Measurements from ENCODE around the gene FOXD4L5. TPM values are rescaled to one million over a fixed set of nuclear protein-coding genes. Genes with fewer than 3 reads are reported as not detected.
"Not testable (repeated sequence)": the region's sequence is repeated elsewhere in the genome, so short reads cannot be mapped to it uniquely, and the experiment has no call there.

FOXD4L5 gene
- polyA plus RNA-seq (2013) = not detected

GRCh38 chr9:65285109-65285508 lies at the start of gene FOXD4L5:
TSS of gene FOXD4L5 (minus strand) at chr9:65285209. CDS start at chr9:65284377, 832 bp downstream.
- H3K27ac ChIP-seq (ENCODE audit: insufficient read depth in 1 of 2, low read depth in 1 of 2, low read length in 2 of 2, poor library complexity in 1 of 2, severe bottlenecking in 2 of 2); H3K4me3 ChIP-seq (ENCODE audit: control insufficient read depth in 1 of 7, extremely low read depth in 1 of 7, insufficient read depth in 4 of 7, low read depth in 2 of 7, low read length in 6 of 7); H3K4me1 ChIP-seq (ENCODE audit: control extremely low read depth in 1 of 4, control insufficient read depth in 4 of 4, insufficient read depth in 4 of 4, low read length in 3 of 4); CTCF ChIA-PET; DNase-seq; H3K27me3 ChIP-seq (replicated peaks in 2 of 5; ENCODE audit: control insufficient read depth in 4 of 5, insufficient read depth in 5 of 5, low read length in 4 of 5); POLR2A ChIA-PET; H3K9me3 ChIP-seq (ENCODE audit: control extremely low read depth in 1 of 5, control insufficient read depth in 4 of 5, insufficient read depth in 2 of 5, low read depth in 1 of 5, low read length in 4 of 5); H3K36me3 ChIP-seq (ENCODE audit: control insufficient read depth in 4 of 4, insufficient read depth in 4 of 4, low read length in 3 of 4): not testable (repeated sequence)
- no CpG with 5 or more reads among the region's 2 CpGs for WGBS (ENCODE audit: insufficient coverage)

GRCh38 chr9:65283943-65284342 lies 1.1 kb downstream of the FOXD4L5 start:
- H3K4me1 ChIP-seq (ENCODE audit: control extremely low read depth in 1 of 4, control insufficient read depth in 4 of 4, insufficient read depth in 4 of 4, low read length in 3 of 4); H3K27ac ChIP-seq (ENCODE audit: insufficient read depth in 1 of 2, low read depth in 1 of 2, low read length in 2 of 2, poor library complexity in 1 of 2, severe bottlenecking in 2 of 2); DNase-seq; POLR2A ChIA-PET; H3K27me3 ChIP-seq (replicated peaks in 2 of 5; ENCODE audit: control insufficient read depth in 4 of 5, insufficient read depth in 5 of 5, low read length in 4 of 5); H3K36me3 ChIP-seq (ENCODE audit: control insufficient read depth in 4 of 4, insufficient read depth in 4 of 4, low read length in 3 of 4); H3K9me3 ChIP-seq (ENCODE audit: control extremely low read depth in 1 of 5, control insufficient read depth in 4 of 5, insufficient read depth in 2 of 5, low read depth in 1 of 5, low read length in 4 of 5); H3K4me3 ChIP-seq (ENCODE audit: control insufficient read depth in 1 of 7, extremely low read depth in 1 of 7, insufficient read depth in 4 of 7, low read depth in 2 of 7, low read length in 6 of 7); CTCF ChIA-PET: not testable (repeated sequence)
- WGBS (ENCODE audit: insufficient coverage) = no CpG with 5 or more reads among the region's 33 CpGs

GRCh38 chr9:65282976-65283375 lies 2.0 kb downstream of the FOXD4L5 start:
- no CpG with 5 or more reads among the region's 27 CpGs for WGBS (ENCODE audit: insufficient coverage)
- H3K27me3 ChIP-seq (replicated peaks in 2 of 5; ENCODE audit: control insufficient read depth in 4 of 5, insufficient read depth in 5 of 5, low read length in 4 of 5); H3K9me3 ChIP-seq (ENCODE audit: control extremely low read depth in 1 of 5, control insufficient read depth in 4 of 5, insufficient read depth in 2 of 5, low read depth in 1 of 5, low read length in 4 of 5); H3K36me3 ChIP-seq (ENCODE audit: control insufficient read depth in 4 of 4, insufficient read depth in 4 of 4, low read length in 3 of 4); POLR2A ChIA-PET; H3K4me1 ChIP-seq (ENCODE audit: control extremely low read depth in 1 of 4, control insufficient read depth in 4 of 4, insufficient read depth in 4 of 4, low read length in 3 of 4); H3K27ac ChIP-seq (ENCODE audit: insufficient read depth in 1 of 2, low read depth in 1 of 2, low read length in 2 of 2, poor library complexity in 1 of 2, severe bottlenecking in 2 of 2); CTCF ChIA-PET; H3K4me3 ChIP-seq (ENCODE audit: control insufficient read depth in 1 of 7, extremely low read depth in 1 of 7, insufficient read depth in 4 of 7, low read depth in 2 of 7, low read length in 6 of 7); DNase-seq: not testable (repeated sequence)
